GM11168 (cell line): ENCODE data around the gene IL12RB1.

Source experiments
- in situ Hi-C: fragments of 300-500 bp; cut with MboI; formaldehyde crosslinking; loops from one replicate; pipeline ENCODE4 v1.12.0; 2022; ENCODE audit warnings: low sequenced_read_pairs; ENCODE audit not compliant: unreplicated experiment

Gene IL12RB1

DNA sequence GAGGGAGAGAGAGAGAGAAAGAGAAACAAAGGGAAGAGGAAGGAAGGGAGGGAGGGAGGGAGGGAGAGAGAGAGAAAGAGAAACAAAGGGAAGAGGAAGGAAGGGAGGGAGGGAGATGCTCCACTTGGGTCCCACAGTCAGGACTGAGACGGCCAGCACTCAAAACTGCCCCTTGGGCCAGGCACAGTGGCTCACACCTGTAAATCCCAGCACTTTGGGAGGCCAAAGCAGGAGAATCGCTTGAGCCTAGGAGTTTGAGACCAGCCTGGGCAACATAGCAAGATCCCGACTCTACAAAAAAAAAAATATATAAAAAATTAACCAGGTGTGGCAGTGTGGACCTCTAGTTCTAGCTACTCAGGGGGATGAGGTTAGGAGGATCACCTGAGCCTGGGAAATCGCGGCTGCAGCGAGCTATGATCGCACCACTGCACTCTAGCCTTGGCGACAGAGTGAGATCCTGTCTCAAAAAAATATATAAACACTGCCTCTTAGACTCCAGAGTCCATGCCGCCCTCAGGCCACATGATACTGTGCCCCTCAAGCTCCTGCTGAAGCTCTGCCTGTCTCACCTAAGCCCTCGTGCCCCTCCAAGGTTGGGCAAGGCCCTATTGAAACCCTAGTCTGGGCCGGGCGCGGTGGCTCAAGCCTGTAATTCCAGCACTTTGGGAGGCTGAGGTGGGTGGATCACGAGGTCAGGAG is 70.4 kb downstream of the IL12RB1 start:
- in situ Hi-C loops: no loop called here

DNA sequence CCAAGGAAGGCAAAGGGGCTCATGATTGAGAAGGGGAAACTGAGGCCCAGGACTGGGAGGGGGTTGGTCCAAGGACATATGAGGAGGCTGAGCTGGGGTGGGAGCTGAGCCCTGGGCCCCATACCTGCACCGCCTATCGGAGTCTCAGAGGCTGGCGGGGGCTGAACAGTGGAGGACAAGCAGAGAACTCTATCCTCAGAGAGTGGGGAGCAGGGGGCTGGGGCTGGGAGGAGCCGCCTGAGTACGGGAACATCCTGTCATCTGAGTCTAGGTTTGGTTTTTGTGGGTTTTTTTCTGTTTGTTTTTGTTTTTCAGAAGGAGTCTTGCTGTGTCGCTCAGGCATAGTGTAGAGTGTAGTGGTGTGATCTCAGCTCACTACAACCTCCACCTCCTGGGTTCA is 72.5 kb downstream of the IL12RB1 start:
- in situ Hi-C loops: no loop called here

- in situ Hi-C loops: no loop called here
Observed at GRCh38 chr19:18013210-18014111, 73.3 kb downstream of the IL12RB1 start.

DNA sequence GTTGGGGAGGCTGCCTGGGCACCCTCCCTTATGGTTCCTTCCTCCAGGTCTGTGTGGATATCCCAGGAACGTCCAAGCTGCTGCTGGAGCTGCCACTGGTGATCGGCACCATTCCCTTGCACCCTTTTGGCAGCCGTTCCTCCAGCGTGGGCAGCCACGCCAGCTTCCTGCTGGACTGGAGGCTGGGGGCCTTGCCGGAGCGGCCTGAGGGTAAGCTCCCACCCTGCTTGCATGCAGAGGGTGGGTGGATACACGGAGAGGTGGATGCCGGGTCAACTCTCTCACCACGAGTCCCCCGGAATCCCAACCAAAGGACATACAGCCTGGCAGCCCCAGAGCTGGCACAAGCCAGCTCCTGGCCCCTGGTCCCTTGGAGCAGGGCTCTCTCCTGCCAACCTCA is 76.6 kb downstream of the IL12RB1 start:
- in situ Hi-C loops: no loop called here

DNA sequence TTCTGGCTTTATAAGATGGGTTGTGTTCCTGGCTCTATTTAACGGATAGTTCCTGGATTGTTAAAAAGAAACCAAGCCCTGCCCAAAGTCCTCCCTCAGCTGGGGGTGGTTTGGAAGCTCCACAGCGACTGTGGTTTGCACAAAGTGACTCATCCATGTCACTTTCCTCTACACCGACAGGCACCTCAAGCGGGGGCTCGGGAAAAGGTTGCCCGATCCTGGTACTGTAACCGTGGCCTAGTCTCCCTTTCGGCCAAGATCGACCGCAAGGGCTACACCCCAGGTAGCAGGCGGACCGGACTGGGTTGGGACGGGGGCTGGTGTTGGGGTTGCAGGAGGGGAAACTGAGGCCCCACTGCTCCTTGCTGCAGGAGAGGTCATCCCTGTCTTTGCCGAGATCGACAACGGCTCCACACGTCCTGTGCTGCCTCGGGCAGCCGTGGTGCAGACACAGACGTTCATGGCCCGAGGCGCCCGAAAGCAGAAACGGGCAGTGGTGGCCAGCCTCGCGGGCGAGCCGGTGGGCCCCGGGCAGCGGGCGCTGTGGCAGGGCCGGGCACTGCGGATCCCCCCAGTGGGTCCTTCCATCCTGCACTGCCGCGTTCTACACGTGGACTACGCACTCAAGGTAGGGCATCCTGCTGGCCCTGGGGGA is 77.2 kb downstream of the IL12RB1 start:
- in situ Hi-C loops: loop anchor here (5.0 kb wide), 1 partner anchor 48 kb away; no protein-coding TSS in a partner anchor
